ENCODE results near the gene TAS2R13.

The TAS2R13 gene

DNA sequence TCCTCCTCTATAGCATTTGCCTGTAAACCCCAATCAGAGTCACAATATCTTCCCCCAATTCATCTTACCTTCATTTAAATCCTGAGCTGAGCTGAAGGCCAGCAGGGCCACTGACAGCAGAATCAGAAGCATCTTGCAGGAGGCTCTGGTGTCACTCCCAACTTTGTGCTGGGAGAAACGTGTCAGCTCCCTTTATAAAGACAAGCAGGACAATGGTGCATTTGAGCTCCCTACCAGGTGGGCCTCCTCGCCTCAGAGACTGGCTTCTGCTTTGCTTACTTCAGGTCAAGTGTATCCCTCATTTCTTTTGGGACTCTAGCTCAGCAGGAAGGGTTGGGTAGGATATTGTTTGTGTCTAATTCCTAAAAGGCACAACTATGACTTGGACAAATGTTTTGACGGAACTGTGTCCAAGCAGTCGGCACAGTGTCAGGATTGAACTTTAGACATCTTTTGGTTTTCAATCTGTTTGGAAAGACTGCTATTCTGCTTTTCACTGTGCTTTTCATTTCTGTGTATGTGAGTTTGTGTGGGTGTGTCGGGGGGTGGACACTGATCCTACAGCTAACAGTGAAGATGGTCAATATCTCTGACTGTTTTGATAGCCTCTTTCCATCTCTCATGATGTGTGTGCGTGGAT lies 25.2 kb downstream of the TAS2R13 start, which contains the start of gene PRH1:
Gene PRH1, minus strand, starts transcription at position 170 of the 640 bp plus-strand sequence. Its CDS starts 38 bp downstream, at position 132.
- in situ Hi-C loops (cut with HindIII; ENCODE audit: low sequenced_read_pairs): no loop called here

DNA sequence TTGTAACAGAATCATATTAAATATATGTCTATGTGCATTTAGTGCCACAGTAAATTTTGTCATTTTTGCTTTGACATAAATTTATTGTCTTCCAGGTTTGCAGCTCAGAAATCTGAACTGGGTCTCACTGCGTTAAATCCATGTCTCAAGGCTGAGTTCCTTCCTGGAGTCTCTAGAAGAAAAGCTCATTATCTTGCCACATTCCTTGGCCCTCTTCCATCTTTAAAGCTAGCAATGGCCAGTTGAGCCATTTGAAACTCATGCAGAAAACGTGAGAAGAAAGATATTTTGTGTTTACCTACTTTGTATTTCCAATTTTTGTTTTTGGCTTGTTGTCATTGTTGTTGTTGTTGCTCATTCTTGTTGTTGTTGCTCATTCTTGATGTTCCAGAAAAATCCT lies 36.0 kb downstream of the TAS2R13 start:
- in situ Hi-C loops (cut with HindIII; ENCODE audit: low sequenced_read_pairs): no loop called here

DNA sequence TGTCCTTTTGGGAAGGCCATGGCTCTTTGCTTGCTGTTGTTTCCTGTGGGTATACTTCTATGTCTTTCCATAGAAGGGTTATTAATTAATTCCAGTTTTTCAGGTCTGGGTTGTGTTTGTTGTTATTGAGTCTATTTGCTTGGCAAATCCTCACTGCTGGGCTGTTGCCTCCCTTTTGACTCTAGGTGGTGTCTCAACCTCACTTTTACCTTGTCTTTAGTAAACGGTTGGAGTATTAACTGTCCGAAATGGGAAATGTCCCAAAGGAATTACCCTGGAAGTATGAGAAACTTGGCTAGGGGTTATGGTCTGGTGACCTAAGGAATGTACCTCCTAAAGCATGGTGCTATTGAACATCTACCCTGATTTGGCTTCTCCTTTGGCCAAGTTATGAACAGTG lies 42.0 kb downstream of the TAS2R13 start:
- in situ Hi-C loops (cut with HindIII; ENCODE audit: low sequenced_read_pairs): no loop called here

DNA sequence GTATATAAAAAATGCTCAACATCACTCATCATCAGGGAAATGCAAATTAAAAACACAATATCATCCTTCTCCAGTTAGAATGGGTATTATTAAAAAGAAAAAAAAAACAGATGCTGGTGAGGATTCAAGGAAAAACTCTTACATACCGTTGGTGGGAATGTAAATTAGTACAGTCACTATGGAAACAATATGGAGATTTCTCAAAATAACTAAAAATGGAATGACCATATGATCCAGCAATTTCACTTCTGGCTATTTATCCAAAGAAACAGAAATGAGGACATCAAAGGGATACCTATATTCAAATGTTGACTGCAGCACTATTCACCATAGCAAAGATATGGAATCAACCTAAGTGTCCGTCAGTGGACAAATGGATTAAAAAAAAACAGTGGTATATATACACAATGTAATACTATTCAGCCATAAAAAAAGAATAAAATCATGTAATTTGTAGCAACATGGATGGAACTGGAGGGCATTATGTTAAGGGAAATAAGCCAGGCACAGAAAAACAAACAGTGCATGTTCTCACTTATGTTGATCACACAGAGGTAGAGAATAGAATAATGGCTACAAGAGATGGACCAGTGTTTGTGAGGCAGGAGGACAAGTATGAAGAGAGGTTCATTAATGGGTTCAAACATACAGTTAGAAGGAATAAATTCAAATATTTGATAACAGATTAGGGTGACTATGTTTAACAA lies 45.7 kb downstream of the TAS2R13 start:
- in situ Hi-C loops (cut with HindIII; ENCODE audit: low sequenced_read_pairs): no loop called here

DNA sequence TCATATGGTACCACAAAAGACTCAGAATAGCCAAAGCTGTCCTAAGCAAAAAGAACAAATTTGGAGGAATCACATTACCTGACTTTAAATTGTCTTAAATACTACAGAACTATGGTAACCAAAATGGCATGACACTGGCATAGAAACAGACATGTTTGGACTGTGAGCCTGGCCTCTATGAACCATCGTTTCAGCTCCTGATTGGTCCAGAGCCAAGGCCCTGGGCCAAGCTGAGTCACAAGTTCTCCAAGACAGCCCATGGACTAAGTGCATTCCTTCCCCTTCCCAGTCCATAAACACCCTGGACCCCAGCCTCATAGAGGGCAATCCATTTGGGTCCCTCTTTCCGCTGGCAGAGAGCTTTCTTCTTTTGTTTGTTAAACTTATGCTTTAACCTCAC lies 48.0 kb downstream of the TAS2R13 start:
- in situ Hi-C loops (cut with HindIII; ENCODE audit: low sequenced_read_pairs): no loop called here
